Ishikawa (cell line): ENCODE data around the gene SDHAF2.

Experiments used
- CREB1 ChIP-seq: IDR thresholded peaks from 2 replicates; pipeline ENCODE4 v1.6.1; 2012; ENCODE audit warnings: low read depth
- EP300 ChIP-seq: IDR thresholded peaks from 2 replicates; pipeline ENCODE4 v1.6.1; 2012; ENCODE audit warnings: borderline replicate concordance
- FOXM1 ChIP-seq: IDR thresholded peaks from 2 replicates; pipeline ENCODE4 v1.6.1; 2012; ENCODE audit warnings: low read depth, borderline replicate concordance
- TCF12 ChIP-seq: IDR thresholded peaks from 2 replicates; pipeline ENCODE4 v1.6.1; 2012; ENCODE audit warnings: low read depth
- TEAD4 ChIP-seq: IDR thresholded peaks from 2 replicates; pipeline ENCODE4 v1.6.1; 2012
- YY1 ChIP-seq: IDR thresholded peaks from 2 replicates; pipeline ENCODE4 v1.6.1; 2012; ENCODE audit warnings: low read depth
- TF ChIP-seq, protein P1 (sequence below): IDR thresholded peaks from 2 replicates; pipeline ENCODE4 v1.6.1; 2012; ENCODE audit warnings: low read depth, mild to moderate bottlenecking
- TF ChIP-seq, protein P2 (sequence below): IDR thresholded peaks from 2 replicates; pipeline ENCODE4 v1.6.1; 2012

GRCh38 chr11:61446211-61446651 lies 16.3 kb downstream of the SDHAF2 start:
- no peak for TF ChIP-seq TCF12
- no peak for TF ChIP-seq CREB1
- no peak for TF ChIP-seq EP300
- TF ChIP-seq, protein P1, sequence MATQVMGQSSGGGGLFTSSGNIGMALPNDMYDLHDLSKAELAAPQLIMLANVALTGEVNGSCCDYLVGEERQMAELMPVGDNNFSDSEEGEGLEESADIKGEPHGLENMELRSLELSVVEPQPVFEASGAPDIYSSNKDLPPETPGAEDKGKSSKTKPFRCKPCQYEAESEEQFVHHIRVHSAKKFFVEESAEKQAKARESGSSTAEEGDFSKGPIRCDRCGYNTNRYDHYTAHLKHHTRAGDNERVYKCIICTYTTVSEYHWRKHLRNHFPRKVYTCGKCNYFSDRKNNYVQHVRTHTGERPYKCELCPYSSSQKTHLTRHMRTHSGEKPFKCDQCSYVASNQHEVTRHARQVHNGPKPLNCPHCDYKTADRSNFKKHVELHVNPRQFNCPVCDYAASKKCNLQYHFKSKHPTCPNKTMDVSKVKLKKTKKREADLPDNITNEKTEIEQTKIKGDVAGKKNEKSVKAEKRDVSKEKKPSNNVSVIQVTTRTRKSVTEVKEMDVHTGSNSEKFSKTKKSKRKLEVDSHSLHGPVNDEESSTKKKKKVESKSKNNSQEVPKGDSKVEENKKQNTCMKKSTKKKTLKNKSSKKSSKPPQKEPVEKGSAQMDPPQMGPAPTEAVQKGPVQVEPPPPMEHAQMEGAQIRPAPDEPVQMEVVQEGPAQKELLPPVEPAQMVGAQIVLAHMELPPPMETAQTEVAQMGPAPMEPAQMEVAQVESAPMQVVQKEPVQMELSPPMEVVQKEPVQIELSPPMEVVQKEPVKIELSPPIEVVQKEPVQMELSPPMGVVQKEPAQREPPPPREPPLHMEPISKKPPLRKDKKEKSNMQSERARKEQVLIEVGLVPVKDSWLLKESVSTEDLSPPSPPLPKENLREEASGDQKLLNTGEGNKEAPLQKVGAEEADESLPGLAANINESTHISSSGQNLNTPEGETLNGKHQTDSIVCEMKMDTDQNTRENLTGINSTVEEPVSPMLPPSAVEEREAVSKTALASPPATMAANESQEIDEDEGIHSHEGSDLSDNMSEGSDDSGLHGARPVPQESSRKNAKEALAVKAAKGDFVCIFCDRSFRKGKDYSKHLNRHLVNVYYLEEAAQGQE, result no peak
- TF ChIP-seq YY1, result no peak
- TF ChIP-seq TEAD4, result peak; percentile 43; the same call in 1 of the 2 replicates
- TF ChIP-seq, protein P2, sequence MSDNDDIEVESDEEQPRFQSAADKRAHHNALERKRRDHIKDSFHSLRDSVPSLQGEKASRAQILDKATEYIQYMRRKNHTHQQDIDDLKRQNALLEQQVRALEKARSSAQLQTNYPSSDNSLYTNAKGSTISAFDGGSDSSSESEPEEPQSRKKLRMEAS, result peak; percentile 63; the same call in 1 of the 2 replicates
- no peak for TF ChIP-seq FOXM1
